IgD-negative memory B cell (primary cell): ENCODE data around the gene MAGEH1. TPM values are rescaled to one million over a fixed set of nuclear protein-coding genes. Genes with fewer than 3 reads are reported as not detected.

Experiments used
- H3K27ac Mint-ChIP-seq, 3 donors: one replicate each; pipeline ENCODE4 v1.8.0; 2020 to 2022; ENCODE audit warnings: mild to moderate bottlenecking in 3 of 3, mixed read lengths in 3 of 3, moderate library complexity in 1 of 3
- H3K27me3 Mint-ChIP-seq: one replicate; pipeline ENCODE4 v1.8.0; 2021; ENCODE audit warnings: mixed read lengths
- H3K36me3 Mint-ChIP-seq: one replicate; pipeline ENCODE4 v1.8.0; 2020; ENCODE audit warnings: mild to moderate bottlenecking, mixed read lengths
- H3K4me1 Mint-ChIP-seq, 3 donors: one replicate each; pipeline ENCODE4 v1.8.0; 2020 to 2022; ENCODE audit warnings: mixed read lengths in 3 of 3, mild to moderate bottlenecking in 1 of 3
- H3K4me3 Mint-ChIP-seq, 4 donors: one replicate each; pipeline ENCODE4 v1.8.0; 2020 to 2022; ENCODE audit warnings: mild to moderate bottlenecking in 4 of 4, mixed read lengths in 4 of 4, moderate library complexity in 3 of 4
- H3K9me3 Mint-ChIP-seq, 3 donors: one replicate each; pipeline ENCODE4 v1.8.0; 2020 to 2021; ENCODE audit warnings: mixed read lengths in 3 of 3, mild to moderate bottlenecking in 1 of 3
- polyA plus RNA-seq: library from polyadenylated mRNA; unstranded; fragments of 300-500 nt; fragmentation: Illumina TruSeq; gene quantifications from one replicate; pipeline ENCODE4 v1.2.3, GENCODE V29; 2021

Gene MAGEH1
- polyA plus RNA-seq, 1 donor from 2014 or later = 18.2 TPM

DNA sequence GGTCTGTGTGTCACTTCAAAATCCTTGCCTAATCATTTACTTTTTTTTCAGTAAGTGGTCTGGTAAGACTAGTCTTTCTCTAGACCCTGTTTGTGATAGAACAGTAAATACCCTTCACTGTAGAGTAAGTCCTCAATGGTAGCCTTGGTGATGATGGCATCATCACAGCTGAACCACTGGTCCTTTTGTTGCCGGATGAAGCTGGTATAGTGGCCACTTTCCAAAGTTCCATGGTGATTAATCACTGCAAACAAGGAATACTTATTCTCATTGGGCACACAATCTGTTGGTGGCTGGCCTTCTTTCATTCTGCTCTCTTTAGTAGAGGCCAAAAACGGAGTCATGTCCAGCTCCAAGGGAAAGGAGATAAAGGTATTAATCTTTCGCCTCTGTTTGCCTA lies 34.8 kb downstream of the MAGEH1 start:
- Mint-ChIP-seq H3K27me3 (peaks cover 3% of the 10 kb centered on the region), H3K9me3 (no peaks in the 10 kb centered on the region), H3K4me1 (peaks cover 3 to 5% (median 5%) of the 10 kb centered on the region in 3 donors), H3K27ac (peak overlapping the region in 1 of 3 donors; percentile 71), H3K36me3 (no peaks in the 10 kb centered on the region), H3K4me3 (no peak overlapping the region)

DNA sequence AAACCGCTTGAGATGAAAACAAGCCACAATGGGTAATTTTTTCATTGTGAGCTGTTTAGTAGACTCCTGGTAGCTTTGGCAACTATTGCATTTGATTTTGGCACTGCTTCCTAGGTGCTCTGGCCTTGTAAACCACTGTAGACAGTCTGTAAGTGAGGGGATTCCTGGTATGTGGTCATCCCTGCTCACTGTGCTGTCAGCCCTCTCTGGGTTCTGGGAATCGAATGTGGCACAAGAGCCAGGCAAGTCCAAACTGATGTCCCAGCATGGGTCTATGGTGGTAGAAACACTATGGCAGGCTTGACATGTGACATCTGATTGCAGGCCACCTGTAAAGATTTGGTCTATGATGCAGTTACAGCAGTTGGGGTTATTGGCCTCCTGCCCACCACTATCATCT lies 35.2 kb downstream of the MAGEH1 start:
- peak overlapping the region in 1 of 3 donors; percentile 16 for H3K27ac Mint-ChIP-seq

DNA sequence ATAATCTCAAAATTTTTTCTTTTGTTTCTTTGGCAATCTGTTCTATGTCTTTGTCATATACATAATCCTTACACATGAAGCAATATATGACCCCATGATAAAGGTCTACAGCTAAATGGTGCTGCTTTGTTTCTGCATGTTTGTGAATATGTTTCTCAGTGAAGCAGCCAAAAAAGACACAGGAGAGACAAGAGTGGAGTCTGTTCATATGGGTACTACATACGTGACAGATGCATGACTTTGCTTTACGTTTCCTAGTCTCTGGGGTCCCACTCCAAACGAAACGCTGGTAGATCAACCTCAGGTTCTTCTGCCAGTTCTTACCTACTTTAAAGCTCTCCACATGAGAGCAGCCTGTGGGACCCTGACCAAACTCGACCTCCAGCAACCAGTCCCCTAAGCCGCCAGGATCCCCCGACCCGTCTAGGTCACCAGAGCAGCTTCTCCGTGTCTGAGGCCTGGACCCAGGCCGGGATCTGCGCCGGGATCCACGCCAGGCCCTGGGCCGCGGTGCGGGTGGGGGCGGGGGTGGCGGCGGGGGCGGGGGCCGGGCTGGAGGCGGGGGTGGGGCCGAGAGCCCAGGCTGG lies 36.2 kb downstream of the MAGEH1 start:
- H3K9me3 Mint-ChIP-seq = no peaks in the 10 kb centered on the region
- no peaks in the 10 kb centered on the region for H3K36me3 Mint-ChIP-seq
- peak overlapping the region; percentile 92 to 100 (median 94) for H3K4me3 Mint-ChIP-seq
- peaks cover 3% of the 10 kb centered on the region for H3K27me3 Mint-ChIP-seq
- peaks cover 3 to 5% (median 5%) of the 10 kb centered on the region in 3 donors for H3K4me1 Mint-ChIP-seq
- H3K27ac Mint-ChIP-seq = peak overlapping the region; percentile 76 to 95 (median 95)

More for the DNA sequence above, 35.2 kb downstream of the MAGEH1 start:
- peak overlapping the region in 2 of 4 donors; percentile 39 to 100 for H3K4me3 Mint-ChIP-seq
- H3K4me1 Mint-ChIP-seq = peaks cover 3 to 5% (median 5%) of the 10 kb centered on the region in 3 donors
- no peaks in the 10 kb centered on the region for H3K9me3 Mint-ChIP-seq
- no peaks in the 10 kb centered on the region for H3K36me3 Mint-ChIP-seq
- H3K27me3 Mint-ChIP-seq = peaks cover 3% of the 10 kb centered on the region

DNA sequence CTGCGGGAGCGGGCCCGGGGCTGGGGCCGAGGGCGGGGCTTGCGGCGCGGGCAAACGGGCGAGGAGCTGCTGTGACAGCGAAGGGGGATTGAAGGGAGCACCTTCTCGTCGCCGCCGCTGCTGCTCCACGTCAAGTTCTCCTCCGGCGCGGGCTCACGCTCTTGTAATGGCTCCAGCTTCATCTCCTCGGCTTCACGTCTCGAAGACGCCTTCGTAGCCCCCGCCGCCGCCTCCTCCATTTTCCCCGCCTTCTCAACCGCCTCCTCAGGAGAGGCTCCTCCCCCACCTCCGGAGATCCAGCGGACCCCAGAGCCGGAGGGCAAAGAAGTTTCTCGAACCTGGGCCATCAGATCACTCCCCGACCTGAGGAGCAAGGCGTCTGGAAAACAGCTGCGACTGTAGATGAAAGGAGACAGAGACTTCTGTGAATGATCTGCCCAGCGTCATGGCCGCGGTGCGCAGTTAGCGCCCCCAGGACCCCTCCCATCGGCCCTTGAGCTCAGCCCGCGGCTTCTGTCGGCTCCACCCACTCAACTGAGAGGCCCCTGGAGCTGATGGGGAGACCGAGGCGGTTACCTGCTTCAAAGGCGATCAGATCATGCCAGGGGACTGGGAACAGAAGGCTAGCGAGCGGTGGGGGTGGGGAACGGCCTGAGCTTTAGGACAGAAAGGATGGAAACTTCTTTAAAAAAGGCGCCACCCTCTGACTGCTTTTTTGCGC lies 36.8 kb downstream of the MAGEH1 start:
- no peaks in the 10 kb centered on the region for H3K36me3 Mint-ChIP-seq
- peak overlapping the region; percentile 95 to 97 (median 95) for H3K27ac Mint-ChIP-seq
- H3K27me3 Mint-ChIP-seq = peaks cover 3% of the 10 kb centered on the region
- H3K4me3 Mint-ChIP-seq = peak overlapping the region; percentile 92 to 100 (median 94)
- H3K4me1 Mint-ChIP-seq = peaks cover 3 to 5% (median 5%) of the 10 kb centered on the region in 3 donors
- no peaks in the 10 kb centered on the region for H3K9me3 Mint-ChIP-seq

DNA sequence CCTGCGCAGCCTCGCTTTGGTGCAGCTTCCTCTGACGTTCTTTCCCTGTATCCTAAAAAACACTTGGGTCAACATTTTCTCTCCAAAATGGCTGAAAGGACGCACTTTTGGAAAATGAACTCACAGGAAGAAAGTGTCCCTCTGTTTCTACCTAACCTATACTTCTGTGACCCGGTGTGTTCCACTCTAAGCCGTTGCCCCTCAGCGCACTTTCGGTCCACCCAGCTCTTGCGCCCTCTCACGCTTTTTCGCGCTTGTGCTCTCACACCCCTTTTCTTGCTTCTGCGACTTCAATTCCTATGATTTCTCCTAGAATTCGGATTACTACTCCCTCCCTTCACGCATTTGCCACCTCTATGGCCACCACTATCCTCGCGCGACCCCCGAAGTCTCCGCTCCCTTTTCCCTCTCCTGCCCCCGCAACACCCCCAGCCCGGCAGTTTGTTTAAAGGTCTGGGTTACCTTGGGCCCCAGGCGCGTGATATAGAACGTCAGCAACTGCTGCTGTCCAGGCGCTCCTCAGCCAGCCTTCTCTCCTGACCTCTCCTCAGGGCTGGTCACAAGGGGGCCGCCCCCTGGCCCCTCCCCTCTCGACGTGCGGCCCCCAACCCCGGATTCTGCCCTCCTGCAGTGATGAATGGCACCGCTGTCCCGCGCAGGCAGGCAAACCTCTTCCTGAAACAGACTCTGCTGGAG lies 37.5 kb downstream of the MAGEH1 start, which contains the start of gene USP51:
Gene USP51 (minus strand): TSS at position 535 of the 696 bp plus-strand sequence. CDS start 909 bp downstream, outside the sequence.
- Mint-ChIP-seq H3K9me3 (no peaks in the 10 kb centered on the region), H3K4me1 (peaks cover 3 to 5% (median 5%) of the 10 kb centered on the region in 3 donors), H3K27me3 (peaks cover 3% of the 10 kb centered on the region), H3K36me3 (no peaks in the 10 kb centered on the region), H3K27ac (peak within 1 kb of the TSS; percentile 95 to 97 (median 95)), H3K4me3 (peak within 1 kb of the TSS; percentile 92 to 100 (median 94))

DNA sequence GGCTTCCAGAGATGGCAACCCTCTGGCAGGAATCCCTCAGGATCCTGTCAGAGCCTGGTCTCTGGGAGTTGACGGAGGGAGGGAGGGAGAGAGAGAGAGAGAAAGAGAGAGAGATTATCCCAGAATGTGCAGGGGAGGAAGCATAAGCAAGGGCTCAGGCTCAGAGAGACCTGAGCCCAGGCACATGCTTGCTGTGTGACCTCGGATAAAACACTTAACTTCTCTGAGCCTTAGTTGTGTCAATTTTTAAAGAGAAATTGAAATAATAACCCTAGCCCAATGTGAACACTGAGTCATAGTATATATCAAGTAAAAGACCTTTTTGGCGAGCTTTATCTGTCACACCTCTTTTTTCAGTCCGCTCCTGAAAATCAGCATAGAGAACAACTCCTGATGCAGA lies 38.2 kb downstream of the MAGEH1 start:
- H3K4me3 Mint-ChIP-seq = peak overlapping the region; percentile 92 to 100 (median 94)
- peaks cover 3 to 5% (median 5%) of the 10 kb centered on the region in 3 donors for H3K4me1 Mint-ChIP-seq
- H3K36me3 Mint-ChIP-seq = no peaks in the 10 kb centered on the region

DNA sequence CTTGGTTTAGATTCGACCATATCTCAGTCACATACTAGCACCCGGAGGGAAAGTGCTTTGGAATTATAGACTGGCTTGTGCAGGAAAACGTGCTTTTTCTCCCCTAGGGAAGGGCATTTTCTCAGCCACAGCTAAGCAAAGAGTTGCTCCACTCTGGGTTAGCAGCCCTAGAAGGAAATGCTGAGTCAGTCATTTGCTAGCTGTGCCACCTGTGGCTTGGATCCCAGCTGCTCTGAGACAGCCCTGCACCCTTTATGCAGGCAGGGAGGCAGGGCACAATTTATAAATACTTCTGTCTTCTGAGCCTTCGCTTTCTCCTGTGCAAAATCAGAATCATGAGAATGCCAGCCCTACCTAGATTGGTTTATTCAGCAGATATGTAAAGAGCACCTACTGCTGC lies 39.0 kb downstream of the MAGEH1 start:
- peaks cover 3 to 5% (median 5%) of the 10 kb centered on the region in 3 donors for H3K4me1 Mint-ChIP-seq
- H3K4me3 Mint-ChIP-seq = peak overlapping the region in 1 of 4 donors; percentile 100
- no peaks in the 10 kb centered on the region for H3K9me3 Mint-ChIP-seq
- peaks cover 3% of the 10 kb centered on the region for H3K27me3 Mint-ChIP-seq
- H3K36me3 Mint-ChIP-seq = no peaks in the 10 kb centered on the region
- H3K27ac Mint-ChIP-seq = no peak overlapping the region

More for the DNA sequence above, 38.2 kb downstream of the MAGEH1 start:
- Mint-ChIP-seq H3K27ac (peak overlapping the region in 2 of 3 donors; percentile 95 to 97), H3K9me3 (no peaks in the 10 kb centered on the region), H3K27me3 (peaks cover 3% of the 10 kb centered on the region)

Other genes with a start within 250 kb of the MAGEH1 start
- gene PAGE5, start 231.8 kb upstream of the MAGEH1 start, polyA plus RNA-seq = not detected
- not detected for gene PAGE3, start 187.2 kb upstream of the MAGEH1 start, polyA plus RNA-seq
- gene USP51, start 37.7 kb downstream of the MAGEH1 start, polyA plus RNA-seq = 0.45 TPM
- gene FOXR2, start 171.3 kb downstream of the MAGEH1 start, polyA plus RNA-seq = not detected